HFFc6 (cell line): ENCODE results near the gene CCNL2. TPM values are rescaled to one million over a fixed set of nuclear protein-coding genes. Genes with fewer than 3 reads are reported as not detected.

Source experiments
- DNase-seq: peaks from one replicate; pipeline ENCODE4 v3.0.0-alpha.2; 2018
- H3K27ac Mint-ChIP-seq: 2 replicates; pipeline ENCODE4 v1.8.0; 2020; ENCODE audit warnings: mild to moderate bottlenecking, mixed read lengths
- H3K27me3 Mint-ChIP-seq: 2 replicates; pipeline ENCODE4 v1.8.0; 2021; ENCODE audit warnings: mild to moderate bottlenecking, moderate library complexity, mixed read lengths; ENCODE audit not compliant: insufficient read depth
- H3K36me3 Mint-ChIP-seq: 2 replicates; pipeline ENCODE4 v1.8.0; 2021; ENCODE audit warnings: low read depth, mixed read lengths
- H3K4me1 Mint-ChIP-seq: 2 replicates; pipeline ENCODE4 v1.8.0; 2020; ENCODE audit warnings: low read depth, mixed read lengths
- H3K4me3 Mint-ChIP-seq: 2 replicates; pipeline ENCODE4 v1.8.0; 2020; ENCODE audit warnings: mild to moderate bottlenecking, moderate library complexity, mixed read lengths
- H3K9me3 Mint-ChIP-seq: 2 replicates; pipeline ENCODE4 v1.8.0; 2020; ENCODE audit warnings: mild to moderate bottlenecking, mixed read lengths
- total RNA-seq, 6 experiments: library from RNA; stranded (reverse); fragmentation: NEBNext Ultra II Directional; extraction: Animal tissue kit (Norgen Biotek cat#: 25700); gene quantifications; 2 replicates in 1 of 6; 3 replicates in 5 of 6; pipeline ENCODE4 v1.2.3, GENCODE V29; 2021
- TF ChIP-seq, protein P1 (sequence below): fragments of 200-600 bp; sonication (generic); IDR thresholded peaks from 2 replicates; pipeline ENCODE4 v1.5.0; 2021; ENCODE audit warnings: antibody characterized with exemption, mild to moderate bottlenecking

The CCNL2 gene
- total RNA-seq, 6 experiments from 2014 or later: 96.2 to 115 (median 104) TPM

DNA sequence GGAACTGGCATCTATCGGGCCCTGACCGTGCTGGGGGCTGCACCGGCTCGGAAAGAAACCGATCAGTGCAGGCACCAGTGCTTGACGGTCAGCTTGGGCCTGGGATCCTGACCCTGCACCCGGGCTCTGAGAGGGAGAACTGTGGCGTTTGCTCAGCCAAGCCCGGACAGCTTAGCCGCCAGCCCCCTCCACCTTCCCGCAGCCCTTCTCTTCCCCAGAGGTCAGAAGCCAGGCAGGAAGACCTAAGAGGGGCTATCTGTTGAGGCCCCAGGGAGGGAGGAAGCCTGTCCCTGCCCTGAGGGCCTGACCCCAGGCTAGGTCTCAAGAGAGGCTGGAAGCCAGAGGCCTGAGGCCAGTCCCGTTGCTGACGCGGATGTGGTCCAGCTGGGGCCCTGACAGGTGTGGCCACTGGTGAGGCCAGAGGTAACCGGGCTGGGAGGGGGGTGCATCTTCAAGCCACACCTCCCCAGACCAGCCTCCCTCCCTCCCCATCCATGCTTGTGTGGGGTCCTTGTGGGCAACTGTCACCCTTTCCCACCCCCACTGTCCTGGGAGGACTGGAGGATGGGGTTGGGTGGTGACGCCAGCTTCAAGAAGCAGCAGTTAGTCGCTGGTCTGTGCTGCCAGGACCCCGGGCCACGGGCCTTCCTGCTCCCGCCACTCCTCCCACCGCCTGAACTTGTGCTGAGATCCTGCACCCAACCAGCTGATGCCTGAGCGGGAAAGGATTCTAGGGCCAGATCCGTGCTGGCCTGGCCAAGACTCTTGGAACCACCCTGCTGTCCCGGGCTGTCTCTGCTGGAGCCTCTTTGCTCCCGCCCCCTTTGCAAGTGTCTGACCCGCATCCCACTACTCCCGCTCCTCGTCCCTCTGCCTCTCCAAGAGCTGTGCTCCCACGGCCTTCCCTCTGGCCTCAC is 47.4 kb downstream of the CCNL2 start:
- TF ChIP-seq, protein P1, sequence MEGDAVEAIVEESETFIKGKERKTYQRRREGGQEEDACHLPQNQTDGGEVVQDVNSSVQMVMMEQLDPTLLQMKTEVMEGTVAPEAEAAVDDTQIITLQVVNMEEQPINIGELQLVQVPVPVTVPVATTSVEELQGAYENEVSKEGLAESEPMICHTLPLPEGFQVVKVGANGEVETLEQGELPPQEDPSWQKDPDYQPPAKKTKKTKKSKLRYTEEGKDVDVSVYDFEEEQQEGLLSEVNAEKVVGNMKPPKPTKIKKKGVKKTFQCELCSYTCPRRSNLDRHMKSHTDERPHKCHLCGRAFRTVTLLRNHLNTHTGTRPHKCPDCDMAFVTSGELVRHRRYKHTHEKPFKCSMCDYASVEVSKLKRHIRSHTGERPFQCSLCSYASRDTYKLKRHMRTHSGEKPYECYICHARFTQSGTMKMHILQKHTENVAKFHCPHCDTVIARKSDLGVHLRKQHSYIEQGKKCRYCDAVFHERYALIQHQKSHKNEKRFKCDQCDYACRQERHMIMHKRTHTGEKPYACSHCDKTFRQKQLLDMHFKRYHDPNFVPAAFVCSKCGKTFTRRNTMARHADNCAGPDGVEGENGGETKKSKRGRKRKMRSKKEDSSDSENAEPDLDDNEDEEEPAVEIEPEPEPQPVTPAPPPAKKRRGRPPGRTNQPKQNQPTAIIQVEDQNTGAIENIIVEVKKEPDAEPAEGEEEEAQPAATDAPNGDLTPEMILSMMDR: no peak
- H3K9me3 Mint-ChIP-seq: no peaks in the 10 kb centered on the region
- H3K36me3 Mint-ChIP-seq: peaks cover 10% of the 10 kb centered on the region
- peaks cover 23% of the 10 kb centered on the region for H3K4me1 Mint-ChIP-seq
- H3K27ac Mint-ChIP-seq: peak overlapping the region; percentile 84
- H3K4me3 Mint-ChIP-seq: peak overlapping the region; percentile 69
- peaks cover 17% of the 10 kb centered on the region for H3K27me3 Mint-ChIP-seq
- peak; percentile 53 for DNase-seq

DNA sequence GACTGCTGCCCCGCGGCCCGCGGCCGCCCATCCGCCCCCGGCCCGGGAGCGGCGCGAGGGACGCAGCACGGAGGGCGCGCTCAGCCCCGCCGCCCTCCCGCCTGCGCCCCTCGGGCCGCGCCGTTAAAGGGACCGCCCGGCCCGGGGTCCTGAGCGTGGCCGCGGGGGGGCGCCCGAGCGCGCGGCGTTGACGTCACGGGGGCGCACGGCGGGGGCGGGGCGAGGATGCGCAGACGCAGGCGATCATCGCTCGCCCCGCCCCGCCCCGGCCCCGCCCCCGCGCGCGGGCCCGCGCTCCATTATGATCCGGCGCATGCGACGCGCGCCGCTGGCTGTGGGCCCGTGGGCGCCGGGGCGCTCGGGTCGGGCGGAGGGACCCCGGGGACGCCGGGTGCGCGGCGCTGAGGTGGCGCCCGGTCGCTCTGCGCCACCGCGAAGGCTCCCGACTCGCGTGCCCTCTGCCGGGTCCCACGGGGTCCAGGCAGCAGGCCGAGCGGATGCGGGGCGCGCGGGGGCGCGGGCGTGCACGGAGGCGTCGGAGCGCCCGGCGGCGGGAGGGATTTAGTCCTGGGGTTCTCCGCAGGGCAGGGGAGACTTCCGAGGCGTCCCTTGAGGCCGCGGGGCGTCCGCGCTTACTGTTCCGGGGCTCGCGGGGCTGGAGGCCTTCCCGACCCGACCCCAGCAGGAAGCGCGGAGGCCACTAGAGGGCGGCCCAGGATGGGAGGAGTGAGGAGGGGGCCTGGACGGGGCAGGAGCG is 49.7 kb downstream of the CCNL2 start, which contains the start of gene DVL1:
TSS of gene DVL1 (minus strand) at position 163 of the 757 bp plus-strand sequence. CDS start 353 bp downstream, outside the sequence.
- Mint-ChIP-seq H3K27ac (peak within 1 kb of the TSS; percentile 89), H3K4me3 (peak within 1 kb of the TSS; percentile 91), H3K4me1 (peaks cover 41% of the 10 kb centered on the region), H3K36me3 (peaks cover 10% of the 10 kb centered on the region), H3K27me3 (peaks cover 17% of the 10 kb centered on the region), H3K9me3 (no peaks in the 10 kb centered on the region)
- peak; percentile 74 for DNase-seq
- TF ChIP-seq, protein P1: peak; percentile 65

DNA sequence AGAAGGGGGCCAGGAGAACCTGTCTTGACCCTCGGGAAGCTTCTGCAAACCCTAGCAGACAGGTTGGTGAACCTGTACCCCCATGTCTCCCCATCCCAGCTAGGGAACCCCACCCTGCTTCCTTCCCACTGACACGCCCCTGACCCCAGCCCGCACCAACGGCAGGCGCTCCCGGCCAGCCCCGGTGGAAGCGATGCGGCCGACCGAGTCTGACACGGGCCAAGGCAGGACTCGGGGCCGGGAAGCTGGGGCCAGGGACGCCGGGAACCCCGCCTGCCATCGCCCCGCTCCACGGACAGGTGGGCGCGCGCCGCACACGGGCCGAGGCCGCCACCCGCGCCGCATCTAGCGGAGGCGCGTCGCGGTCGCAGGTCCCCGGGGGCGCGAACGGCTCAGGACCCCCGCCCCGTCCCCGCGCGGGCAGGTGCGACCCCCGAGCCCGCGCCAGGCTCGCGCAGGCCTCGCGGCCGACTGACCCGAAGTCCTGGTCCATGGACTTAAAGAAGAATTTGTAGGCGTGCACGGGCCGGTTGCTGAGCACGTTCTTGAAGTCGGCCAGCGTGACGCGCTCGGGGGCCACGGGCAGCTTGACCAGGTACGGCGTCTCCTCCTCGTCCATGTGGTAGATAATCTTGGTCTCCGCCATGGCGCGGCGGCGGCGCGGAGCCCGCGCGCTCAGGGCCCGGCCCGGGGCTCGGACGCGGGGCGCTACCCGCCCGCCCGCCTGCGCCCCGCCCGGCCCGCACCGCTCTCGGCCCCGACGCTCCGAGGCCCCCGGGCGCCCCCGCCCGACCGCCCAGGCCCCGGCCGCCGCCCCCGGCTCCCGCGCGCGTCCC is 50.5 kb downstream of the CCNL2 start:
- Mint-ChIP-seq H3K4me3 (peak overlapping the region; percentile 91), H3K36me3 (peaks cover 10% of the 10 kb centered on the region), H3K9me3 (no peaks in the 10 kb centered on the region), H3K4me1 (peaks cover 41% of the 10 kb centered on the region), H3K27ac (peak overlapping the region; percentile 89), H3K27me3 (peaks cover 14% of the 10 kb centered on the region)
- TF ChIP-seq, protein P1: no peak
- no peak for DNase-seq

DNA sequence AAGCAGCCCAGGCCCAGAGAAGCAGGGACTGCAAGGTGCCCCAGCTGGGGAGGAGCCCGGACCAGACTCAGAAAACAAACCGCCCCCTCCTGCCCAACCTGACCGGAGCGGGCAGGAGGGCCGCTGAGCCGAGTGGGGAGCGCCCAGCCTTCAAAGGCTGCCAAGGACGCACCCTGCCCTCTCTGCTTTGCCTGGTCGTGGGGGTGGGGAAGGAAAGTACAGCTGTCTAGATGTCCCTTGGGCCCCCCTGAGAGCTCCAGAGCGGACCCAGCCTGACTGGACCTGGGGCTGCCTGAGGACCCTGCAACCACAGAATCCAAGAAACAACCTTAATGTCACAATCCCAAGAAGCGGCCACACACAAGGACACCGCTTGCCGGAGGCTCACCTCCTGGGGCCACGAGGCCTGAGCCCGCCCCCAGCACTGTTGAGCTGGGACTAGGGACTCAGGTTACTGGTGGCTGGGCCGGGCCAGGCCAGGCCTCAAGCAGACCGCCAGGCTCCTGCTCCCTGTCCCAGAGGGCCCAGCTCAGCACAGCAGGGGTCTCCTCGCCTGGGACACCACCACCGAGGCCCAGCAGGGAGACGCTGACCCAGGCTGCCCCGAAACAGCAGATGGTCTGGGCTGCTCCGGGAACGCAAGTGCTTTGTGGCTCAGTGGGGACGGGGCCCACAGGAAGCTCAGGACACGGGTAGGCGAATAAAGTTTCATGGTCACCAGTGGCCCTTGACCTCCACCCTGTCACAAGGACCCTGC is 51.3 kb downstream of the CCNL2 start:
- peaks cover 40% of the 10 kb centered on the region for H3K4me1 Mint-ChIP-seq
- H3K9me3 Mint-ChIP-seq: no peaks in the 10 kb centered on the region
- H3K27ac Mint-ChIP-seq: peak overlapping the region; percentile 89
- DNase-seq: no peak
- TF ChIP-seq, protein P1: no peak
- H3K4me3 Mint-ChIP-seq: peak overlapping the region; percentile 91
- peaks cover 8% of the 10 kb centered on the region for H3K36me3 Mint-ChIP-seq
- H3K27me3 Mint-ChIP-seq: peaks cover 15% of the 10 kb centered on the region
